C4-2B (cell line): ENCODE results near the gene ZC3H8.

Source experiments
- ZFX ChIP-seq: fragments of 450-650 bp; IDR thresholded peaks from 2 replicates; pipeline ENCODE4 v1.6.1; 2017
- TF ChIP-seq, protein P1 (sequence below): fragments of 450-650 bp; conservative IDR thresholded peaks from 2 replicates; pipeline ENCODE4 v1.5.1; 2017; ENCODE audit warnings: mild to moderate bottlenecking

DNA sequence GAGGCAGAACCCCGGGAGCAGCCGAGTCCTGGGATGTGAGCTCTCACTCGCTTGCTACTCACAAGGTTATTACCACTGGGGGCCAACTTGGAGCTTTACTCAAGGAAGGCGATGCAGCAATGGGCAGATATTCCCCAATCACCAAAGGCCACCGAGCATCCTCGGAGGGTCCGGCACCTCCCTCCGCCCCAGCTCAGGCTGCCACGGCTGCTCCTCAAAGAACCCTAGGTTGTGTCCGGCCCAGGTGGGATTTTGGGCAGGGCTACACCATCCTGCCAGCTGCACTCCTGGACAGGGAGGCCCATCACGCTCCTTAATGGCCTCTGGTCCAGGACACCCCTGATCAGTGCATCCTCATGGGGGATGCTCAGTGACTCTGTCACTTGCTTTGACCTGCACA, 91.9 kb downstream of the ZC3H8 start:
- TF ChIP-seq, protein P1, sequence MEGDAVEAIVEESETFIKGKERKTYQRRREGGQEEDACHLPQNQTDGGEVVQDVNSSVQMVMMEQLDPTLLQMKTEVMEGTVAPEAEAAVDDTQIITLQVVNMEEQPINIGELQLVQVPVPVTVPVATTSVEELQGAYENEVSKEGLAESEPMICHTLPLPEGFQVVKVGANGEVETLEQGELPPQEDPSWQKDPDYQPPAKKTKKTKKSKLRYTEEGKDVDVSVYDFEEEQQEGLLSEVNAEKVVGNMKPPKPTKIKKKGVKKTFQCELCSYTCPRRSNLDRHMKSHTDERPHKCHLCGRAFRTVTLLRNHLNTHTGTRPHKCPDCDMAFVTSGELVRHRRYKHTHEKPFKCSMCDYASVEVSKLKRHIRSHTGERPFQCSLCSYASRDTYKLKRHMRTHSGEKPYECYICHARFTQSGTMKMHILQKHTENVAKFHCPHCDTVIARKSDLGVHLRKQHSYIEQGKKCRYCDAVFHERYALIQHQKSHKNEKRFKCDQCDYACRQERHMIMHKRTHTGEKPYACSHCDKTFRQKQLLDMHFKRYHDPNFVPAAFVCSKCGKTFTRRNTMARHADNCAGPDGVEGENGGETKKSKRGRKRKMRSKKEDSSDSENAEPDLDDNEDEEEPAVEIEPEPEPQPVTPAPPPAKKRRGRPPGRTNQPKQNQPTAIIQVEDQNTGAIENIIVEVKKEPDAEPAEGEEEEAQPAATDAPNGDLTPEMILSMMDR, result no peak
- TF ChIP-seq ZFX, result no peak
